HG03432 (cell line): ENCODE results near the gene CSNK1E.

Experiments used
- ATAC-seq: cut with Tn5 transposase; IDR thresholded peaks from one replicate; pipeline ENCODE4 v1.9.1; 2021; ENCODE audit warnings: mild to moderate bottlenecking, moderate library complexity; ENCODE audit not compliant: unreplicated experiment

Gene CSNK1E

GRCh38 chr22:38308791-38309498, 8.3 kb downstream of the CSNK1E start:
- ATAC-seq: no peak

GRCh38 chr22:38305471-38306448, 11.5 kb downstream of the CSNK1E start:
- ATAC-seq: peak; percentile 74

GRCh38 chr22:38304526-38304925, 12.7 kb downstream of the CSNK1E start:
- ATAC-seq: no peak

GRCh38 chr22:38303974-38304373, 13.3 kb downstream of the CSNK1E start:
- ATAC-seq: no peak

GRCh38 chr22:38302906-38303305, 14.3 kb downstream of the CSNK1E start:
- no peak for ATAC-seq

GRCh38 chr22:38300946-38301345, 16.3 kb downstream of the CSNK1E start:
- no peak for ATAC-seq

- ATAC-seq: no peak
Observed at GRCh38 chr22:38300197-38300945, 16.9 kb downstream of the CSNK1E start.

- no peak for ATAC-seq
Observed at GRCh38 chr22:38299770-38300102, 17.5 kb downstream of the CSNK1E start.

- ATAC-seq: no peak
Observed at GRCh38 chr22:38298312-38299005, 18.8 kb downstream of the CSNK1E start.

GRCh38 chr22:38296372-38296771, 20.9 kb downstream of the CSNK1E start:
- no peak for ATAC-seq

- ATAC-seq: no peak
Observed at GRCh38 chr22:38295863-38296262, 21.4 kb downstream of the CSNK1E start.

- ATAC-seq: no peak
Observed at GRCh38 chr22:38295339-38295738, 21.9 kb downstream of the CSNK1E start.

GRCh38 chr22:38294193-38294592, 23.0 kb downstream of the CSNK1E start:
- no peak for ATAC-seq

GRCh38 chr22:38292694-38293093, 24.5 kb downstream of the CSNK1E start:
- ATAC-seq: no peak

- ATAC-seq: no peak
Observed at GRCh38 chr22:38291201-38291777, 25.9 kb downstream of the CSNK1E start.

GRCh38 chr22:38290347-38290746, 26.9 kb downstream of the CSNK1E start:
- no peak for ATAC-seq

GRCh38 chr22:38289583-38290082, 27.6 kb downstream of the CSNK1E start:
- no peak for ATAC-seq

GRCh38 chr22:38286915-38287669, 30.1 kb downstream of the CSNK1E start:
- ATAC-seq: no peak

- ATAC-seq: no peak
Observed at GRCh38 chr22:38285018-38285417, 32.2 kb downstream of the CSNK1E start.

- no peak for ATAC-seq
Observed at GRCh38 chr22:38284042-38284402, 33.2 kb downstream of the CSNK1E start.
